Measurements from ENCODE around the gene NUP214. TPM values are rescaled to one million over a fixed set of nuclear protein-coding genes. Genes with fewer than 3 reads are reported as not detected.

The NUP214 gene
- total RNA-seq, 1 donor from 2014 or later = 32.6 TPM

DNA sequence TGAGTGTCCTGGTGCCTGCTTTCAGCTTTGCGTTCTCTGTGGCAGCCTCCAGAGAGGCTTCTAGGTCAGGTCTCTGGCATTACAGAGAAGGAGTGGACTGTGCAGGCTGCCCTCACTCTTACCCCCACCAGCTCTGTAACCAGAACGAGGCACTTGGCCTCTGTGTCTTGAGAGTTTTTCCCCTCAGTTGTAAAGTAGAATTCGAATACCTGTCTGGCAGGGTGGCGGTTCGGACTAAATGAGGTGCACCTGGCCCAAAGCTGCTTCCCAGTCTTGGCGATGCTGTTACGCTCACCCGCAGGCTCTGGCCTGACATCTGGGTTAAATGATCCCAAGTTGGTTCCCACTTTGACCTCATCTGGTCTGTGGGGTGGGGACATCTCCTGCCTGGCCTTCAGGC lies 110.8 kb downstream of the NUP214 start:
- TF ChIP-seq, protein P1, sequence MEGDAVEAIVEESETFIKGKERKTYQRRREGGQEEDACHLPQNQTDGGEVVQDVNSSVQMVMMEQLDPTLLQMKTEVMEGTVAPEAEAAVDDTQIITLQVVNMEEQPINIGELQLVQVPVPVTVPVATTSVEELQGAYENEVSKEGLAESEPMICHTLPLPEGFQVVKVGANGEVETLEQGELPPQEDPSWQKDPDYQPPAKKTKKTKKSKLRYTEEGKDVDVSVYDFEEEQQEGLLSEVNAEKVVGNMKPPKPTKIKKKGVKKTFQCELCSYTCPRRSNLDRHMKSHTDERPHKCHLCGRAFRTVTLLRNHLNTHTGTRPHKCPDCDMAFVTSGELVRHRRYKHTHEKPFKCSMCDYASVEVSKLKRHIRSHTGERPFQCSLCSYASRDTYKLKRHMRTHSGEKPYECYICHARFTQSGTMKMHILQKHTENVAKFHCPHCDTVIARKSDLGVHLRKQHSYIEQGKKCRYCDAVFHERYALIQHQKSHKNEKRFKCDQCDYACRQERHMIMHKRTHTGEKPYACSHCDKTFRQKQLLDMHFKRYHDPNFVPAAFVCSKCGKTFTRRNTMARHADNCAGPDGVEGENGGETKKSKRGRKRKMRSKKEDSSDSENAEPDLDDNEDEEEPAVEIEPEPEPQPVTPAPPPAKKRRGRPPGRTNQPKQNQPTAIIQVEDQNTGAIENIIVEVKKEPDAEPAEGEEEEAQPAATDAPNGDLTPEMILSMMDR (IDR thresholded peaks at IDR 0.05) = no peak
- H3K4me3 Mint-ChIP-seq (ENCODE audit: unreplicated experiment) = no peak overlapping the region
- peaks cover 22% of the 10 kb centered on the region for H3K36me3 Mint-ChIP-seq (ENCODE audit: low read depth)
- H3K4me1 Mint-ChIP-seq (ENCODE audit: low read depth) = peaks cover 15% of the 10 kb centered on the region
- no peaks in the 10 kb centered on the region for H3K9me3 Mint-ChIP-seq (ENCODE audit: low read depth)
- H3K27ac Mint-ChIP-seq (ENCODE audit: unreplicated experiment) = no peak overlapping the region
- no peak for DNase-seq (ENCODE audit: low spot score)
- no peaks in the 10 kb centered on the region for H3K27me3 Mint-ChIP-seq (ENCODE audit: low read depth)

- no peak overlapping the region for H3K4me3 Mint-ChIP-seq (ENCODE audit: unreplicated experiment)
- peaks cover 15% of the 10 kb centered on the region for H3K4me1 Mint-ChIP-seq (ENCODE audit: low read depth)
- H3K27me3 Mint-ChIP-seq (ENCODE audit: low read depth) = no peaks in the 10 kb centered on the region
- no peak for DNase-seq (ENCODE audit: low spot score)
- H3K36me3 Mint-ChIP-seq (ENCODE audit: low read depth) = peaks cover 19% of the 10 kb centered on the region
- H3K9me3 Mint-ChIP-seq (ENCODE audit: low read depth) = no peaks in the 10 kb centered on the region
- TF ChIP-seq, protein P1 (IDR thresholded peaks at IDR 0.05) = no peak
- peak overlapping the region; percentile 27 for H3K27ac Mint-ChIP-seq (ENCODE audit: unreplicated experiment)
Observed at GRCh38 chr9:131236761-131237160, 111.4 kb downstream of the NUP214 start.

GRCh38 chr9:131237291-131237690 lies 111.9 kb downstream of the NUP214 start:
- Mint-ChIP-seq H3K27me3 (ENCODE audit: low read depth) (no peaks in the 10 kb centered on the region), H3K4me3 (ENCODE audit: unreplicated experiment) (no peak overlapping the region), H3K36me3 (ENCODE audit: low read depth) (peaks cover 17% of the 10 kb centered on the region), H3K27ac (ENCODE audit: unreplicated experiment) (no peak overlapping the region), H3K4me1 (ENCODE audit: low read depth) (peaks cover 15% of the 10 kb centered on the region), H3K9me3 (ENCODE audit: low read depth) (no peaks in the 10 kb centered on the region)
- no peak for DNase-seq (ENCODE audit: low spot score)
- TF ChIP-seq, protein P1 (IDR thresholded peaks at IDR 0.05) = no peak

GRCh38 chr9:131237931-131238401 lies 112.6 kb downstream of the NUP214 start:
- no peaks in the 10 kb centered on the region for H3K27me3 Mint-ChIP-seq (ENCODE audit: low read depth)
- peaks cover 15% of the 10 kb centered on the region for H3K4me1 Mint-ChIP-seq (ENCODE audit: low read depth)
- H3K27ac Mint-ChIP-seq (ENCODE audit: unreplicated experiment) = peak overlapping the region; percentile 93
- no peak for DNase-seq (ENCODE audit: low spot score)
- H3K4me3 Mint-ChIP-seq (ENCODE audit: unreplicated experiment) = peak overlapping the region; percentile 47
- peaks cover 3% of the 10 kb centered on the region for H3K9me3 Mint-ChIP-seq (ENCODE audit: low read depth)
- TF ChIP-seq, protein P1 (IDR thresholded peaks at IDR 0.05) = no peak
- H3K36me3 Mint-ChIP-seq (ENCODE audit: low read depth) = peaks cover 16% of the 10 kb centered on the region

DNA sequence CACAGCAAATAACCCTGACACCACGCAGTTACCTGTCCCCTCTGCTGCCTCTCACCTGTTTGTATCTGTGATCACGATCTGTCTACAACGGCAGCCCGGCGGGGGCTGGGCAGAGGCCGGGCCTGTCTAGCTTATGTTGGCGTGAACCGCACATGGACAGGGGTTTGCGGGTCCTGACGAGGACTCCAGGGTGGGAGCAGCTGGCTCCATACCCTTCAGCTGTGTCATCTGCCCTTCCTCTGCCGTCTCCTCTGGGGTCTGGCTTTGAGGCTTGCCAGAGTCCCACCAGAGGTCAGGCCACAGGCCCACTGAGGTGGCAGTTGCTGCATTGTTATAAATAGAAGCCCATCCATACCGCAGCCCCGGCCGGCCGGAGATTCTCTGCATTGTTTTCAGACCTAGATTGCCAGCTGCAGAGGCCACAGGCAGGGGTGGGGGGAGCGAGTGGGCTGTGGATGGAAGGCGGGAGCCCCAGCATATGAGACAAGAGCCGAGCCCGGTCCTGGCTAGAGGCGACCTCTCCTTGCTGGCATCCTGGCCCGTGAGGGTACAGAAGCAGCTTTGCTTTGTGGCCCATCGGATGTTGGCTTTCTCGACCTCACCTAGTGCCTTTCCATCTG lies 113.1 kb downstream of the NUP214 start:
- Mint-ChIP-seq H3K27me3 (ENCODE audit: low read depth) (no peaks in the 10 kb centered on the region), H3K9me3 (ENCODE audit: low read depth) (peaks cover 5% of the 10 kb centered on the region), H3K36me3 (ENCODE audit: low read depth) (peaks cover 15% of the 10 kb centered on the region), H3K4me1 (ENCODE audit: low read depth) (peaks cover 15% of the 10 kb centered on the region), H3K4me3 (ENCODE audit: unreplicated experiment) (peak overlapping the region; percentile 47), H3K27ac (ENCODE audit: unreplicated experiment) (peak overlapping the region; percentile 93)
- no peak for DNase-seq (ENCODE audit: low spot score)
- TF ChIP-seq, protein P1 (IDR thresholded peaks at IDR 0.05) = no peak
